Muscle of leg (tissue), 11 donors: ENCODE data around the gene GSTCD. TPM values are rescaled to one million over a fixed set of nuclear protein-coding genes. Genes with fewer than 3 reads are reported as not detected.
"Not testable (repeated sequence)": the region's sequence is repeated elsewhere in the genome, so short reads cannot be mapped to it uniquely, and the experiment has no call there.

Experiments used
- DNase-seq: peaks from one replicate; pipeline ENCODE4 v3.0.0; 2013
- H3K27ac ChIP-seq: one replicate; pipeline ENCODE4 v1.5.1; 2013; ENCODE audit warnings: mild to moderate bottlenecking, low read length, control low read depth
- H3K27me3 ChIP-seq: one replicate; pipeline ENCODE4 v1.6.1; 2013; ENCODE audit warnings: low read length; ENCODE audit not compliant: control insufficient read depth, insufficient read depth
- H3K36me3 ChIP-seq: one replicate; pipeline ENCODE4 v1.6.1; 2013; ENCODE audit warnings: low read length; ENCODE audit not compliant: control insufficient read depth, insufficient read depth
- H3K4me1 ChIP-seq: one replicate; pipeline ENCODE4 v1.6.1; 2013; ENCODE audit warnings: low read length; ENCODE audit not compliant: control insufficient read depth, insufficient read depth
- H3K4me3 ChIP-seq: one replicate; pipeline ENCODE4 v1.5.1; 2013; ENCODE audit warnings: low read length, control low read depth
- H3K9me3 ChIP-seq: replicated peaks from 2 replicates; pipeline ENCODE4 v1.6.1; 2013; ENCODE audit warnings: low read depth, low read length; ENCODE audit not compliant: control insufficient read depth
- whole genome bisulfite sequencing: methylation state at CpG from one replicate; pipeline ENCODE4 v1.1.5; 2013; ENCODE audit warnings: missing lambda C conversion rate; ENCODE audit not compliant: insufficient coverage; 5-methylcytosine and 5-hydroxymethylcytosine counted together
- polyA plus RNA-seq, 8 donors: library from polyadenylated mRNA; unstranded; fragments of 120-200 nt; gene quantifications; one replicate each; pipeline versions ENCODE4 v1.2.1 to v1.2.3, GENCODE V29; 2013; ENCODE audit warnings: inconsistent platforms in 1 of 8, low replicate concordance in 1 of 8; ENCODE audit not compliant: insufficient read length in 8 of 8, insufficient read depth in 1 of 8
- total RNA-seq: library from RNA; stranded (reverse); fragments of 120-200 nt; gene quantifications from one replicate; pipeline ENCODE4 v1.2.4, GENCODE V29; 2013

GSTCD gene
- total and polyA plus RNA-seq, 9 donors = 6.1 to 12.3 (median 8.6) TPM

- DNase-seq = no peak
- Histone ChIP-seq H3K27ac (no peak overlapping the region), H3K36me3 (no peaks in the 10 kb centered on the region), H3K4me3 (no peak overlapping the region), H3K27me3 (no peaks in the 10 kb centered on the region), H3K4me1 (no peaks in the 10 kb centered on the region), H3K9me3 (no peaks in the 10 kb centered on the region)
- WGBS = no CpG with 5 or more reads among the region's 2 CpGs
These were observed 43.2 kb downstream of the GSTCD start for GRCh38 chr4:105751718-105752299.

GRCh38 chr4:105753361-105753760 is 44.8 kb downstream of the GSTCD start:
- no CpG with 5 or more reads among the region's 1 CpG for WGBS
- Histone ChIP-seq H3K9me3 (no peaks in the 10 kb centered on the region), H3K4me1 (no peaks in the 10 kb centered on the region), H3K4me3 (no peak overlapping the region), H3K27me3 (no peaks in the 10 kb centered on the region), H3K36me3 (no peaks in the 10 kb centered on the region), H3K27ac (no peak overlapping the region)
- no peak for DNase-seq

GRCh38 chr4:105755375-105755774 is 46.8 kb downstream of the GSTCD start:
- H3K4me1 ChIP-seq = no peaks in the 10 kb centered on the region
- no peaks in the 10 kb centered on the region for H3K36me3 ChIP-seq
- DNase-seq = no peak
- no peaks in the 10 kb centered on the region for H3K27me3 ChIP-seq
- H3K9me3 ChIP-seq = no peaks in the 10 kb centered on the region
- H3K4me3 ChIP-seq = no peak overlapping the region
- no peak overlapping the region for H3K27ac ChIP-seq

DNA sequence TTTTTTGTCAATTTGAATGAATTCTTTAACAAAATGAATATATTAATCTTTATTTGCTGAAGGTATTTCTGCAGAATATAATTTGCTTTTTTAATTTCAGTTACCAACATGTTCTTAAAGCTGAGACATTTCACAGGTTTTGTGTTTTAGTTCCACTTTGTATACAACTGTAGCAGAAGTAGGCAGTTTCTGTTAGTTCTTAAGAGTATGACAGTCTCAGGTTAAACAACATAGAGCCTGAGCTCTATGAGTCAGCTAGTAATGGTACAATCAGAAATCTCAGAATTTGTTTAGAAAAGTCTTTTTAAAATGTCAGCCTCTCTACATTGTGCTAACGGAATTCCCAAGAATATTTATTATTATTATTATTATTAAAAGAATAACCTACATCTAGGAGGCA is 50.4 kb downstream of the GSTCD start:
- no peaks in the 10 kb centered on the region for H3K9me3 ChIP-seq
- H3K27ac ChIP-seq = no peak overlapping the region
- no peaks in the 10 kb centered on the region for H3K27me3 ChIP-seq
- WGBS = no CpG with 5 or more reads among the region's 1 CpG
- H3K4me3 ChIP-seq = no peak overlapping the region
- no peaks in the 10 kb centered on the region for H3K4me1 ChIP-seq
- H3K36me3 ChIP-seq = no peaks in the 10 kb centered on the region
- DNase-seq = no peak

GRCh38 chr4:105765690-105766407 is 57.3 kb downstream of the GSTCD start:
- Histone ChIP-seq H3K9me3 (no peaks in the 10 kb centered on the region), H3K4me1 (no peaks in the 10 kb centered on the region), H3K27me3 (no peaks in the 10 kb centered on the region), H3K27ac (no peak overlapping the region), H3K36me3 (no peaks in the 10 kb centered on the region), H3K4me3 (no peak overlapping the region)
- no peak for DNase-seq
- 100% methylated on average over 3 of the region's 6 CpGs for WGBS

GRCh38 chr4:105767579-105767978 is 59.0 kb downstream of the GSTCD start:
- Histone ChIP-seq H3K27ac (no peak overlapping the region), H3K4me3 (no peak overlapping the region), H3K27me3 (no peaks in the 10 kb centered on the region), H3K4me1 (no peaks in the 10 kb centered on the region), H3K9me3 (no peaks in the 10 kb centered on the region), H3K36me3 (no peaks in the 10 kb centered on the region)
- no peak for DNase-seq
- WGBS = no CpG with 5 or more reads among the region's 2 CpGs

DNA sequence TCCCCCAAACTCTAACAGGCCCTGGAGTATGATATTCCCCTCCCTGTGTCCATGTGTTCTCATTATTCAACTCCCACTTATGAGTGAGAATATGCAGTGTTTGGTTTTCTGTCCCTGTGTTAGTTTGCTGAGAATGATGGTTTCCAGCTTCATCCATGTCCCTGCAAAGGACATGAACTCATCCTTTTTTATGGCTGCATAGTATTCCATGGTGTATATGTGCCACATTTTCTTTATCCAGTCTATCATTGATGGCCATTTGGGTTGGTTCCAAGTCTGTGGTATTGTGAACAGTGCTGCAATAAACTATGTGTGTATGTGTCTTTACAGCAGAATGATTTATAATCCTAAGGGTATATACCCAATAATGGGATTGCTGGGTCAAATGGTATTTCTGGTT is 61.9 kb downstream of the GSTCD start:
- H3K4me1 ChIP-seq, DNase-seq, H3K27me3 ChIP-seq, H3K27ac ChIP-seq, H3K9me3 ChIP-seq, H3K4me3 ChIP-seq, H3K36me3 ChIP-seq: not testable (repeated sequence)

DNA sequence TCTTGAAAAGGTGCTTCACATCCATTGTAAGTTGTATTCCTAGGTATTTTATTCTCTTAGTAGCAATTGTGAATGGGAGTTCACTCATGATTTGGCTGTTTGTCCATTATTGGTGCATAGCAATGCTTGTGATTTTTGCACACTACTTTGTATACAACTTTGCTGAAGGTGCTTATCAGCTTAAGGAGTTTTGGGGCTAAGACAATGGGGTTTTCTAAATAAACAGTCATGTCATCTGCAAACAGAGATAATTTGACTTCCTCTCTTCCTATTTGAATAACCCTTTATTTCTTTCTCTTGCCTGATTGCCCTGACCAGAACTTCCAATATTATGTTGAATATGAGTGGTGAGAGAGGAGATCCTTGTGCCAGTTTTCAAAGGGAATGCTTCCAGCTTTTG is 63.5 kb downstream of the GSTCD start:
- not testable (repeated sequence) for H3K4me1 ChIP-seq, H3K27me3 ChIP-seq, DNase-seq, H3K27ac ChIP-seq, H3K4me3 ChIP-seq, H3K9me3 ChIP-seq, H3K36me3 ChIP-seq

DNA sequence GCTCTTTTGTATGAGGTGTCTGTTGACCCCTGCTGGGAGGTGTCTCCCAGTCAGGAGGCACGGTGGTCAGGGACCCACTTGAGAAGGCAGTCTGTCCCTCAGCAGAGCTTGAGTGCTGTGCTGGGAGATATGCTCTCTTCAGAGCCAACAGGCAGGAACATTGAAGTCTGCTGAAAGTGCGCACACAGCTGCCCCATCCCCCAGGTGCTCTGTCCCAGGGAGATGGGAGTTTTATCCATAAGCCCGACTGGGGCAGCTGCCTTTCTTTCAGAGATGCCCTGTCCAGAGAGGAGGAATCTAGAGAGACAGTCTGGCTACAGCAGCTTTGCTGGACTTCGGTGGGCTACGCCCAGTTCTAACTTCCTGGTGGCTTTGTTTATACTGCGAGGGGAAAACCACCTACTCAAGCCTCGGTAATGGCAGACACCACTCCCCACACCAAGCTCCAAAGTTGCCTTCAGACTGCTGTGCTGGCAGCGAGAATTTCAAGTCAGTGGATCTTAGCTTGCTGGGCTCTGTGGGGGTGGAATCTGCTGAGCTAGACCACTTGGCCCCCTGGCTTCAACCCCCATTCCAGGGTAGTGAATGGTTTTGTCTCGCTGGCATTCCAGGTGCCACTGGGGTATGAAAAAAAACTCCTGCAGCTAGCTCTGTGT is 67.3 kb downstream of the GSTCD start:
- WGBS = 95% methylated on average over 4 of the region's 9 CpGs
- not testable (repeated sequence) for H3K4me3 ChIP-seq, H3K9me3 ChIP-seq, H3K27me3 ChIP-seq, H3K36me3 ChIP-seq, DNase-seq, H3K4me1 ChIP-seq, H3K27ac ChIP-seq

GRCh38 chr4:105780176-105780575 is 71.6 kb downstream of the GSTCD start:
- peaks cover 2% of the 10 kb centered on the region for H3K36me3 ChIP-seq

More at GRCh38 chr4:105780176-105780575, 71.6 kb downstream of the GSTCD start:
- no peaks in the 10 kb centered on the region for H3K27me3 ChIP-seq
- H3K27ac ChIP-seq = no peak overlapping the region
- no peaks in the 10 kb centered on the region for H3K4me1 ChIP-seq
- H3K9me3 ChIP-seq = no peaks in the 10 kb centered on the region
- H3K4me3 ChIP-seq = no peak overlapping the region
- peak; percentile 28 for DNase-seq
- WGBS = 33% methylated on average over 2 of the region's 2 CpGs
